HG02870 (cell line): ENCODE measurements around the gene GNPTAB.

ENCODE experiments used
- ATAC-seq: cut with Tn5 transposase; IDR thresholded peaks from one replicate; pipeline ENCODE4 v1.9.1; 2021; ENCODE audit warnings: mild to moderate bottlenecking, moderate library complexity; ENCODE audit not compliant: unreplicated experiment

Gene GNPTAB

DNA sequence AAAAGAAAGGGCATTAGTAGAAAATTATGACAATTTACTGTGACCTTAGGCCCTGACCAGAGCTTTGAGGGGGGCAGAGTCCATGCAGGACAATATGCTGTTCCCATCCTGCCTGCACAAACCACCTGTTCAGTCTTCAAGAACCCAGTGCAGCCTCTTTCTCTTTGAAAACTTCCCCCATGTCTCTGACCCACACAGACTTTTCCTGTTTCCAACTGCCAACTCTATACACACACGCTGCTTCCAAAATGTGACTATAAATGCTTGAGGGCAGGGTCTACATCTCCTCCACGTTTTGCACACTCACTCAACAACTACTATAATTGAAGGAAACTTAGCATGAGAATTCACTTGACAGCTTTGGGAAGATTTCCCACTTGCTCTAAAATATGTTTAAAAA, 54.9 kb downstream of the GNPTAB start:
- no peak for ATAC-seq

DNA sequence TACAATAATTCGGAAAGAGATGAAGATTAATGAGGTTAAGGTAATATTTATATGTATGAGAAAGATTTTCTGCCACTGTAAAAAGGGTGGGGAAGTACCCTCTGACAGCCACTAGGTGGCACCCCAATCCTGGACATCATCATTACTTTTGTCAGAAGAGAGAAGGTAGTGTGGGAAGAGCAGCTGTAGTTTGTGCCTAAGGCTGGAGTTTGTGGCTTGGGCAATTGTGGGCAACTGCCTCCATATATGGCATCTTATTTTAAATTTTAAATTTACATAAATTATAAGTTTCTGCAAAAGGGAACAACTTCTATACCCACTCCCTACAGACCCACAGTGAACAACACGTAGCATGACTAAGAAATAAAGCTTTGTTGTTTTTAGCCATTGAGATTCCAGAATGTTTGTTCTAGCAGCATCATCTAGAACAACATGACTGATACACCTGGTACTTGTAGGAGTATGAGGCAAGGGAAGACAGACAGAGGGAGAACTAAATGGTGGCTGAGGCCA, 57.1 kb downstream of the GNPTAB start:
- peak; percentile 73 for ATAC-seq

DNA sequence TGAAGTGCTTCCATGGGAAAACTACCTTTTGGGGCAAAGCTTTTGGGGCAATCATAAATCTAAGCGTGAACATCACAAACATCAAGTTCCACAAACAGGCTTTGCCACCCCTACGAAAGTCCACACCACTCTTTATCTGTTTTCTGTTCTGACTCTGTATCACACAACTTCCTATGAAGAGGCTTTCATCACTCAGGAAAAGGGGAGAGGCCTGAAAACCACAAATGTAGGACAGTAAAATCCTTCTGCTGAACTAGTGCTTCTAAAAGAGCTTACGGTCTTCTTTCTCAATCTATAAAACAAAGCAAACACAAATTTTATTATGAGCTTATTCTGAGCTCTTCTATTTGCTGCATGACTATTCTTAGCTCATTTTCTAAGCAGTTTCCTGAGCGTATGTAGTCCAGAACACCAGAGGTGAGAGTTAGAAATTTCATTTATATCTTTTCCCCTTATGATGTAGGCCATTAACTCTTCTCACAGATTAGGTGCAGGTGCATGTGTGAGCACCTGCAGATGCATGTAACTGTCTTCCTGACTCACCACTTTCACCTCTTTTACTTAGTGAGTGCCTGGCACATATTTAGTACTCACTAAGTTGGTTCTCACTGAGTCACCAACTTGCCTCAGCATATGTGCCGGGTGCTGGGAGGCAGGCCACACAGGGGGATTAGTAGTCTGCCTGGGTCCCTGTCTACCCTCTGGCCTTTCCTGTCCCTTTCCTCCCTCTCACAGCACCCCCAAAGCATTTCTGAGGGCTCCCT, 58.6 kb downstream of the GNPTAB start:
- ATAC-seq, result no peak

DNA sequence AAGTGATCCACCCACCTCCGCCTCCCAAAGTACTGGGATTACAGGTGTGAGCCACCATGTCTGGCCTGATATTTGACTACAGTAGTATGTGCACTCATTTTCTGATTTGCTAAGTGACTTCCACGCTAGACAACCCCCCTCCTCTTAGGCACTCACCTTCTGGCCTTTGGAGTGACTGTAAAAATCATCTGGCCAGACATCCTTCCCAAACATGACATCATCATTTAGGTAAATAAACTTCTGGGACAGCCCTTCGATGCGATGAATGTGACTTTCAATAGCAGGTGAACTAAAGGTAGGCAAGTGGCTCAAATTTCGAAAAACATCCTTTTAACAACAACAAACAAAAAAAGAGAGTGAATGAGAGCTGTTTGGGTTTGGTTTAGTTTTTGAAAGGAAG, 60.9 kb downstream of the GNPTAB start:
- ATAC-seq, result no peak

- ATAC-seq, result no peak
Observed at GRCh38 chr12:101768781-101769180, 62.0 kb downstream of the GNPTAB start.

DNA sequence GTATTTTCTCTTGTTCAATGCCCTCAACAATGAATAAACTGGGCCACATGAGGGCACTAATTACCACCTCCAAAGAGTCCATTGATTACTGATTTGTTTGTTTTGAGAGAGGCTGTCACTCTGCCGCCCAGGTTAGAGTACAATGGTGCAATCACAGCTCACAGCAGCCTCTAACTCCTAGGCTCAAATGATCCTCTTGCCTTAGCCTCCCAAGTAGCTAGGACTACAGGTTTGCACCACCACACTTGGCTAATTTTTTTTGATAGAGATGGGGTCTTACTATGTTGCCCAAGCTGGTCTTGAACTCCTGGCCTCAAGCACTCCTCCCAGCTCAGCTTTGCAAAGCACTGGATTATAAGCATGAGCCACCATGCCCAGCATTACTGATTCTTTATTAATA, 63.2 kb downstream of the GNPTAB start:
- ATAC-seq, result no peak

- no peak for ATAC-seq
Observed at GRCh38 chr12:101764051-101764792, 66.5 kb downstream of the GNPTAB start.

- no peak for ATAC-seq
Observed at GRCh38 chr12:101763246-101763931, 67.4 kb downstream of the GNPTAB start.

- no peak for ATAC-seq
Observed at GRCh38 chr12:101761781-101762180, 69.0 kb downstream of the GNPTAB start.

DNA sequence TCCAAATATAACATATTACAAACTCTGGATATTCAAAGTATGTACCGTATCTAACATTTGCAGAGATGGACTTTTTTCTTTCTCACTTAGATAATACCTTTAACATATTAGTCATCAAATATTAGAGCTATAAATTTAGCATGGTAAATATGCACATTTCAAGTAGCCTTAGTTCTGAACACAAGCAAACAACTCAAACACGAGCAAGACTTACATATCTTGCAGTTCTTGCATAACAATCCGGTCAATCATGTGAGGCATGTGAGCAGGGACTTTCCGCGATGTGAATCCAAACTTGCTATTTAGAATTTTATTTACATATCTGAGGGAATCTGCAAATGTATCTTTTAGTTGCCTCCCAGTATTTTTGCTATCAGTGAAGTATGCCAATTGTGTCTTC, 69.4 kb downstream of the GNPTAB start:
- no peak for ATAC-seq

GRCh38 chr12:101759396-101760047, 71.2 kb downstream of the GNPTAB start:
- ATAC-seq, result no peak

- ATAC-seq, result no peak
Observed at GRCh38 chr12:101750152-101750551, 80.6 kb downstream of the GNPTAB start.

DNA sequence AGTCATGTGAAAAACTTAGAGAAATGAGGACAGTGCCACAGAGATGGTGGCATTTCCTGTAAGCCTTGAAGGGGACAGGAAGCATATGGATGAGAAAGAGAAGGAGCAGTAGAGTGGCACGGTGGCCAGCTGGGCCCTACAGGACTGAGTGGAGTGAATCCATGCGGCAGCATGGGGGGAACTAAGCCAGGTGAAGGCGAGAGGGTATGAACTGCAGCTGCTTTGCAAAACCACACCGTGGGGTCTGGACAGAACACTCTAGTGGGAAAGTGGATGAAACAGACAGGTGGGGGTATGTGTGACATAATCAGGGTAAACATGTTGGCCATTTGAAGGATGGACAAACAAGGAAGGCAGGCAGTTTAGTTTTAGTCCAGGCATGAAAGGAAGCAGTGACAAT, 81.1 kb downstream of the GNPTAB start:
- ATAC-seq, result no peak

- ATAC-seq, result no peak
Observed at GRCh38 chr12:101748907-101749306, 81.9 kb downstream of the GNPTAB start.

DNA sequence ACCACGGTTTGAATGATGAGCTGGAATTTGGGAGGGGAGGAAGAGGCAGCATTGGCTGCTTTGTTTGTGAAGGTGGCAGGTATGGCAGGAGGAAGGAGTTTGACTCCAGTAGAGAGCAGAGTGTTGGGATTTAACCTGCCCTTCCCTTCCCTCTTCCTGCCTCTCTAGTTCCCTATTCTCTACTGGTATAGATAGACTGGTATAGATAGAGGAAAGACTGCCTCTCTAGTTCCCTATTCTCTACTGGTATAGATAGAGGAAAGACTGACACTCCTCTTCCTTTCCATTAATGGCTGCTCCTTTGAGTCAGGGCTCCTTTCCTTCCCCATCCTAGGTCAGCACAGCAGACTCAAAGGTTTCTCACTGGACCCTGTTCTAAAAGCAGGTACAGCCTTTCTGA, 83.1 kb downstream of the GNPTAB start:
- no peak for ATAC-seq

DNA sequence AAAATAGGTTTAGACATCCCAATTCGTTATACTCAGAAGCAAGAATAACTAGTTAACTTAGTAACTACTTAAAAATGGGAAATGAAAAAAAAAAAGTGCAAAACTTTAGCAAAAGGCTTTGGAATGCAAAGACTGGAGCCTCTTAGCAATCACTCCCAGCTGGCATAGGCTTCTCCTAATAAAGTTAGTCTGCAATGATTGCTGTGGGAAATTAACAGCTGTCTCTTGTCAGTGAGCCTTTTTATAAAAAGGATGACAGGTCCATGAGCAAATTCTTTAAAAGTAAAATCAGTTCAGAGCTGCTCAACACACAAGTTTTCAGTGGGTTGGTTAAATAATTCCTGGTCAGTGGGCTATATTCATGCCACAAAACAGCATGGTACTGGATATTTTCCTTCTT, 84.1 kb downstream of the GNPTAB start:
- ATAC-seq, result no peak

- ATAC-seq, result no peak
Observed at GRCh38 chr12:101746196-101746595, 84.6 kb downstream of the GNPTAB start.

DNA sequence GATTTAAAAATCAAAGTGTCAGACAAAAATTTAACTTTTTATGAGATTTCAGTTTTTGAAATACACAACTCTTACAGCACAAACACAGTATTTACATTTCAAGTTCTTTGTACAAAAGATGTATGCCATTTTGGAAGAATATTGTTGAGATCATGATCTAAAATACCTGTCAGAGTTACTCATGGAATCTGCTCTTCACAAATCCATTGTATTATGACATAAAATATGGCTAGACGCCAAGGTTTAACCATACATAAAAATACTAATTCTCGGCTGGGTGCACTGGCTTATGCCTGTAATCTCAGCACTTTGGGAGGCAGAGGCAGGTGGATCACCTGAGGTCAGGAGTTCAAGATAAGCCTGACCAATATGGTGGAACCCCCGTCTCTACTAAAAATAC, 85.3 kb downstream of the GNPTAB start:
- ATAC-seq, result no peak

DNA sequence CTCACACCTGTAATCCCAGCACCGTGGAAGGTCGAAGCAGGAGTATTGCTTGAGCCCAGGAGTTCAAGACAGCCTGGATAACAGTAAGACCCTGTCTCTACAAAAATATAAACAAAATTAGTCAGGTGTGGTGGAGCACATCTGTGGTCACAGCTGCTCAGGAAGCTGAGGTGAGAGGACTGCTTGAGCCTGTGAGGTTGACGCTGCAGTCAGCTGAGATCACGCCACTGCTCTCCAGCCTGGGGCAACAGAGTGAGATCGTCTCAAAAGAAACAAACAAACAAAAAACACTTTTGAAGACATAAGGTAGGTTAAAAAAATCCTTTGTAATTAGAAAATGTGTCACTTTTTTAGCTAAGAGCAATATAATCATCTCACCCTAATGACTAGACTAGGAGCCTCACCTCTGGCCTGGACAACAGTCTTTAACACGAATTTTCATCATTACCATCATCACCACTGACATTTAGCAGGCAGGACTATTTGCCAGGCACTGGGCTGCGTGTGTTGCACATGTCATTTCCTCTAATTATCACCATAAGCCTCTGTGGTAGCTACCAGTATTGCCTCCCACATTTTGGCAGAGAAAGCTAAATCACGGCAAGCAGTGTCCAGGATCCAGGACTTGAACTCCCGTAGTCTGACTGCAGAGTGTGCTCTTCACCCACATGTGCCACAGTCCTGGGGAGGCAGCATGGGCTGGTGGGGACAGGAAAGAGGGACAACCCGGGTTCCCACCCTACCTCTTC, 86.9 kb downstream of the GNPTAB start:
- ATAC-seq, result peak; percentile 97

DNA sequence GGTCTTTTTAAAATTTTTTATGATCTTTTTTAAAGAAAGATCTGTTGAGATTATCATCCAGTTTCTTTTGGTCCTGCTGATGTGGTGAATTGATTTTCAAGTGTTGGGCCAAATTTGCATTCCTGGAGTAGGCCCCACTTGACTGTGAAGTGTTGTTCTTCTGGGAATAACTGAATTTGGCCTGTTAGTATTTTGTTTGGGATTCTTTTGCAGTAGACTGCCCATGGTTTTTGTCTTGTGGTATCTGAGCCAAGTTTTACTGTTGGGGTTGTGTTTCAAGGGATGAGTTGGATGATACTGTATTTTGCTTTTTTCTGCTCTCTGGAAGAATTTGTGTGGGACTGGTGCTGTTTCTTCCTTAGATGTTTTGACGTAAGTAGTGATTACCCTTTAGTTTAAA, 87.5 kb downstream of the GNPTAB start:
- no peak for ATAC-seq
